Muscle of arm (tissue), 12 donors: Measurements from ENCODE around the gene BMP7. TPM values are rescaled to one million over a fixed set of nuclear protein-coding genes. Genes with fewer than 3 reads are reported as not detected.
"Not testable (repeated sequence)": the region's sequence is repeated elsewhere in the genome, so short reads cannot be mapped to it uniquely, and the experiment has no call there.

Experiments
- DNase-seq: peaks from one replicate; pipeline ENCODE4 v3.0.0-alpha.2; 2013
- polyA plus RNA-seq, 12 donors: library from polyadenylated mRNA; unstranded; fragments of 120-200 nt; gene quantifications; one replicate each; pipeline ENCODE4 v1.2.1, GENCODE V29; 2013; ENCODE audit not compliant: insufficient read length in 12 of 12

BMP7 gene
- polyA plus RNA-seq, 12 donors = 3.3 to 27.2 (median 5.0) TPM; not detected in 1

- DNase-seq = no peak
These were observed 2.1 kb upstream of the BMP7 start for GRCh38 chr20:57268399-57269076.

GRCh38 chr20:57267158-57267821 is 849 bp upstream of the BMP7 start:
- no peak for DNase-seq

- no peak for DNase-seq
These were observed 497 bp downstream of the BMP7 start for GRCh38 chr20:57265997-57266290.

GRCh38 chr20:57265336-57265996 is 975 bp downstream of the BMP7 start:
- DNase-seq = no peak

GRCh38 chr20:57264908-57265335 is 1.5 kb downstream of the BMP7 start:
- DNase-seq = not testable (repeated sequence)

- no peak for DNase-seq
These were observed 2.3 kb downstream of the BMP7 start for GRCh38 chr20:57263801-57264792.

- DNase-seq = no peak
These were observed 3.4 kb downstream of the BMP7 start for GRCh38 chr20:57262784-57263609.

- DNase-seq = no peak
These were observed 4.1 kb downstream of the BMP7 start for GRCh38 chr20:57262301-57262700.

- peak; percentile 90 for DNase-seq
These were observed 4.8 kb downstream of the BMP7 start for GRCh38 chr20:57261457-57262251.

GRCh38 chr20:57260934-57261333 is 5.5 kb downstream of the BMP7 start:
- DNase-seq = peak; percentile 49

- DNase-seq = peak; percentile 41
These were observed 6.2 kb downstream of the BMP7 start for GRCh38 chr20:57259938-57260921.

GRCh38 chr20:57259121-57259937 is 7.1 kb downstream of the BMP7 start:
- no peak for DNase-seq

- DNase-seq = no peak
These were observed 8.6 kb downstream of the BMP7 start for GRCh38 chr20:57257701-57258453.

- no peak for DNase-seq
These were observed 9.5 kb downstream of the BMP7 start for GRCh38 chr20:57256908-57257307.

GRCh38 chr20:57256205-57256604 is 10.2 kb downstream of the BMP7 start:
- DNase-seq = no peak

GRCh38 chr20:57255183-57255582 is 11.3 kb downstream of the BMP7 start:
- no peak for DNase-seq

- DNase-seq = no peak
These were observed 13.8 kb downstream of the BMP7 start for GRCh38 chr20:57252559-57253162.
